ENCODE data around the gene LEP.
"Not testable (repeated sequence)": the region's sequence is repeated elsewhere in the genome, so short reads cannot be mapped to it uniquely, and the experiment has no call there.

The LEP gene

DNA sequence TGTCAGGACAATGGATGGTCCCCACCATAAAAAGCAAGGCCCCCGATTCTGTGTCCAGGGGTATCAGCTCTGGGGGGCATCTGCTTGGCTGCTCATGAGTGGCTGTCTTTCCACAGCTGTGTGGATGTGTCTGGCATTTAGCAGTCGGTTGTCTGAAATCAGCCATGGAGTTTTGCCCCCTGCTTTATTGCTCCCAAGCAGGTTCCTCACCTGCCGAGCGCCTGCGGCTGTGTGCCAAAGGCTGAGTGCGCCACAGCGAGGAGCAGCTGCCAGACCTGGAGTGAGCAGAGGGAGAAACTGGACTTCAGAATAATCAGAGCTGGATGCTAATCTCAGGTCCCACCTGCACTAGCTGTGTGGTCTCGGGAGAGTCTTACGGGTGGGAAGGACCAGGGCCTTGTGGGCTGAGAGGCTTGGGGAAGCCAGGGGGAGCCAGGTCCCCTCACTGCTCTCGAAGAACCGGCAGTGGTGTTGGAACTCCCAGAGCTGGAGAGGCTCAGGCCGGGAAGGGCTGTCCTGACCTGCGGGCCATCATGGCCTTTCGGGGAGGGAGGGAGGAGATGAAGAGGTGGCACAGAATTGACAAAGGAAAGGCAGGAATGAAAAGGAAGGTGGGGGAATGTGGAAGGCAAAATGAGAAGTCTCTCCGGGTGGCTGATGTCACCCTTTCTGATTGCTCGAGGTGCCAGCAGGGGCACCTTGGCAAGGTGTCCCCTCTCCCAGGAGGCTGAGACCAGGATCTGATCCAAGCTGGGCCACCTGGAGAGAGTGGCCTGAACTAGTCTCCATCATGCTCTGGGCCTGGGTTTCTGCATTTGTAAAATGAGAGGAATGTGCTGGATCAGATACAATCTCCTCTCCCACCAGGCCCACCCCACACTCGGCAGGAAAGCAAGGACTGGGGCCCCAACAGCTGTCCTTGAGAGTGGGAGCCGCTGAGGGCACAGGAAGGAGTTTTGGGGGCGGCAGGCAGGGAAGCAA lies 30.2 kb upstream of the LEP start:
- no peak for DNase-seq (ENCODE audit: low spot score)

DNA sequence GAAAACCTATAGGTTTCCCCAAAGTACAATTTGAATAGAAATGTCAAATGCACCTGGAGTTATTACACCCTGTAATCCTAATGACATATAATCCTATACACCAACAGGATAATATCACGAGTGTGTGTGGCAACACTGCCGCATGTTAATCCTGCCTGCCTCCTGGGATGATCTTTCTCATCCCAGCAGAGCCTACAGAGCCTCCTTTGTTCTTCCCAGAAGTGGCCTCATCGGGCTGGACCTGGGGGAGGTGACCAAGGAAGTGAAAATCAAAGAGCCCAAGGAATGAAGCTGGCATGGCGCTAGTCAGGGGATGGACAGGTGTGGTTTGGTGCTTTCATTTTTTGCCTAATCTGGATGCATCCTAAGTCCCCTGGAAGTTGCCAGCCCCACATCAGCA lies 29.5 kb upstream of the LEP start:
- DNase-seq (ENCODE audit: low spot score): no peak

DNA sequence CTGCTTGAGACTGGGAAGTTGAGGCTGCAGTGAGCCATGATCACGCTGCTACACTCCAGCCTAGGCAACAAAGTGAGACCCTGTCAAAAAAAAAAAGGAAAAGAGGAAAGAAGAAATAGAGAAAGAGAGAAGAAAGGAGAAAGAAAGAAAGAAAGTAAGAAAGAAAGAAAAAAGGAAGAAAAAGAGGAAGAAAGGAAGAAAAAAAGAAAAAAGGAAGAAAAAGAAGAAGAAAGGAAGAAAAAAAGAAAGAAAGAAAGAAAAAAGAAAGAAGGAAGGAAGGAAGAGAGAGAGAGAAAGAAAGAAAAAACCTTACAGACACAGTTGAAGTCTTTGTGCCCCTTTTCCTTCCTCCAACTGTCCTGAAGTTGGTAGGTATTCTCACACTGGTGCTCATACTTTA lies 26.6 kb upstream of the LEP start:
- no peak for DNase-seq (ENCODE audit: low spot score)

DNA sequence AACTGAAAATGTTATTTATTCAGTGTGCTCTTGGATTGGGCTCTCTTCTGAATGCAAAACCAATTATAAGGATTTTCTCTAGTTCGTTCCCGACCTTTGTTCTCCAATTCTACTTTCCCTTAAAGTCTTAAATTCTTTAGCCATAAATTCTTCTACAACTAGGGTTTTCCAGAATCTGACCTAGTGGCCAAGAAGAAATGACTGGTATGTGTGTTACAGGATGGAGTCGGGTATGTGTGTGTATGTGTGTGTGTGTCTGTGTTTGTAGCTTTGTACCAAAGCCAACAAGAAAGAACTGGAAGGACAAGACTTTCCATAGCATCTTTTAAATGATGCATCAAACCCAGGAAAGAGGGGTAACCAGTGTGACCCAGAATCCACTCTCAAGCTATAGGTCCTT lies 25.8 kb upstream of the LEP start:
- DNase-seq (ENCODE audit: low spot score): no peak

DNA sequence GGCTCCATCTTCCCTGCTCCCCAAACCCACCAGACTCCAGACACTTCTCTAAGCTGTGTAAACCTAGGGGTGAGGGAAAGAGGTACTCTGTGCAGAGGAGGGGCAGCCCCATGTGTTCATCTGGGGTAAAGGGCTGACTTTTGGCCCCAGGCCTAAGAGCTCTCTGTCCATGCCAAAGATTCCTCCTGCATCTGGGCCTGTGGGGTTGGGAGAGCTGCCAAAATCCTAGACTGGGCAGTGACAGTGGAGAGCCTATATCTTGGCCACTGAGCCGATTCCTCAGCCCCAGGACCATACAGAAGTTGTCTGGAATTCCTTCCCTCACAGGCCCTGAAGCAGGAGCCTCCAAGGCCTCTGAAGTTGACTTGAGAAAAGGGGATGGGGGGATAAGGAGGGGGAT lies 25.3 kb upstream of the LEP start:
- no peak for DNase-seq (ENCODE audit: low spot score)

DNA sequence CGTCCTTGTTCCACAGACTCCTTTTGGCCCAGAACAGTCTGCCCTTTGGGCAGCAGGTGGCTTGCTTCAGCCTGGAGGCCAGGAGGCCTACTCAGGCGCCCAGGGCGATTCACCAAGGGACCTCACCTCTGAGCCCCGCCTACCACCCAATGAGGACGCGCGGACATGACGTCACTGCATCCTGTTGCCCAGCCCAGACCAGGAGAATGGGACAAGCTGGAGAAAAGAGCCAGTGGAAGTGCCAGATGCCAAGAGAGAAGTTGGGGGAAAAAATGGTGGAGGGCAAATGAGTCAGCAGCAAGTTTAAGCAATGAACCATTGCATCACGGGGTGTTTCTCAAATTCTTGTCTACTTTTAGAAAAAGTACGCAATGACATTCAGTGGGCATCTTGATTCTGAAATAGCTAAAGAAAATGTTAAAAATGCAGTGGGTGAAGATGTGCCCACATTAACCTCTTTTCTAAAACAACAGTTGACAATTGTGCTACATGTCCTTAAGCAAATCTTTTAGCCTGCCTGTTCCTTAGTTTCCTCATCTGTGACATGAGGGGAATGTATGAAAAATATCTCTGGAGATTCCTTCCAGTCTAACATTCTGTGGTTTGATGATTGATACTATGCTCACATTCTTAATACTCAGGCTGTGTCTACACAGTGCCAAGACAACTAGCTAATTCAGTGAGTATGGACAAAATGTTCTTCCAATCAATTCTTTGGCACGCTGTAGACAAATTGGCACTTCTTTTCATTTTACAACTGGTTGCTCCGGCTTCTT lies 23.9 kb upstream of the LEP start:
- DNase-seq (ENCODE audit: low spot score): no peak

DNA sequence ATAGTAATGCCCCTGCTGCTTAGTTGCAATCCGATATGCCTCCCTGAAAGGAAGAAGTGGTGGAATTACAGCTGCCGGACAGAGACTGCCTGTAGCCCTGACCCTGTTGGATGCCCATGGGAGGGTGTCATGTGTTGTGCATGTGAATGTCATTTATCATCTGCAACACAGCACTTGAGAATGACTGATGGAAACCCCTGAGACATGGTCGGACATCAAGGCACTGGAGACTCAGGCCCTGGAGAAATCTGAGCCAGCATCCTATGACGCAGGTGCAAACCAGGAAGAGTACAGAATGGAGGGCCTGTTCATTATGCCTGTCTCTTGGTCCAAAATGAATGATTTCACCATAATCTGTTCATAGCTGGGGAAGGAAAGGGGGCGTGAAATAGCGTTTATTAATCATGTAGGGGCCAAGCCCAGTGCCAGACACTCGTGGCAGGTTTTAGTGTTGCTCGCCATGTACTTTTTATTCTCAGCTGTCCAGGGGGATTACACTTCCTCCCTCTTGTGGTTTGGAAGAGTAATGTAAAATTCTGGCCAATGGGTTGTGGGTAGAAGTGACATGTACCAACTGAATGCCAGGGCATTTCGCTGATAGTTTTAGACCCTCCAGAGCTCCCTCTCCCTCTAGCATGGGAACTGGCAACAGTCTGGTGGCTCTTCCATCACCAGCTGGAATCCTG lies 23.0 kb upstream of the LEP start:
- DNase-seq (ENCODE audit: low spot score): no peak

DNA sequence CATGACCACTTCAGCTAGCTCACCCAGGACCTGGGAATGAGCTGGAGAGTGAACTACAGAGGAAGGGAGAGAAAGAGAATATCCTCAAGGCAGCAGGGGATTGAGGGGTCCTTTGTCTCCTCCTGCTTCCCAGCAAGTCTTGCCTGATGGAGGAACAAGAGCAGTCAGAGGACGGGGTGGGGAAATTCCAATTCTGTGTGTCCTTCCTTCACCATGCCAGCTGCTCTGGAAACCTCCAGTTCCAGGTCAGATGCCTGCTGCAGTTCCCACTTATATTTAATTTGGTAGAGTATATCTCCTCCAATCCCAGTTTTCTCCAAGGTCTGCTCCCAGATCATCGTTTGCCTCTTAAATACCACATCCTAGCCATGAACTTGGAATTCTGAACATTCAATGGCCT lies 21.4 kb upstream of the LEP start:
- no peak for DNase-seq (ENCODE audit: low spot score)

DNA sequence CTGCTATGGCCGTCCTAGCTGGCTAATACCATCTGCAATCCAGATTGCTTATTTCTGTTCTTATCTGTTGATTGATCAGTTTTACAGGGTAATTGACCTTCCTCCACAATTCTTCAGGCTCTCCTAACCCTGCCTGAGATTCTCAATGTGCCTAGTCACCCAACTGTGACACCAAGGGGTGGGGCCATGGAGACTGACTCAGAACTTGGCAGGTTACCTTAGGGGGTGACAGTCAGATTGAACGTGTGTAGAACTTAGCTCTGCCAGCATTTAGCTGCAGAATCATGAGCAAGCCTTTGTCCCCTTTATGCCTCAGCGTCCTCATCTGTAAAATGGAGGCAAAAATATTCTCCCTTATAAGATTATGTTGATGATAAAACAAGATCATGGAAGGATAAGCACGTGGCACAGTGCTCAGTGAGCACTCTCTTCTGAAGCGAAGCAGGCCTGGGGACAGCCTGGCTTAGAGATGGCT lies 19.1 kb upstream of the LEP start:
- peak; percentile 5 for DNase-seq (ENCODE audit: low spot score)

DNA sequence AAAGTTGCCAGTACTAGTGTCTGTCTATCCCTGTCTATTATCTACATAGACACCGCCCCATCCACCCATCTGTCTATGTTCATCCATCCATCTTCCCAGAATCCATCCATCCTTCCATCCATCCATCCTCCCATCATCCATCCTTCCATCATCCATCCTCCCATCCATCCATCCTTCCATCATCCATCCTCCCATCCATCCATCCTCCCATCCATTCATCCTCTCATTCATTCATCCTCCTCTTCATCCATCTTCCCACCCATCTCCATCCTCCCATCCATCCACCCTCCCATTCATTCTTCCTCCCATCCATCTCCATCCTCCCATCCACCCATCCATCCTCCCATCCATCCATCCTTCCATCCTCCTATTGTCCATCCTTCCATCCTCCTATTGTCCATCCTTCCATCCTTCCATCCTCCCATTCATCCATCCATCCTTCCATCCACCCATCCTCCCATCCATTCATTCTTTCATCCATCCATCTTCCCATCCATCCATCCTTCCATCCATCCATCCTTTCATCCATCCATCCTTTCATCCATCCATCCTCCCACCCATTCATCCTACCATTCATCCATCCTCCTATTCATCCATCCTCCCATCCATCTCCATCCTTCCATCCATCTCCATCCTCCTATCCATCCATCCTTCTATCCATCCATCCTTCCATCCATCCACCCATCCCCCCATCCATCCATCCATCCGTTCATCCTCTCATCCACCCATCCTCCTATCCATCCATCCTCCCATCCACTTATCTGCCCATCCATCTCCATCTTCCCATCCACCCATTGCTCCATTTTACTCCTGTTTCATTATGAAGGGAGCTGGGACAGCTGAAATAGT lies 14.7 kb upstream of the LEP start:
- no peak for DNase-seq (ENCODE audit: low spot score)

DNA sequence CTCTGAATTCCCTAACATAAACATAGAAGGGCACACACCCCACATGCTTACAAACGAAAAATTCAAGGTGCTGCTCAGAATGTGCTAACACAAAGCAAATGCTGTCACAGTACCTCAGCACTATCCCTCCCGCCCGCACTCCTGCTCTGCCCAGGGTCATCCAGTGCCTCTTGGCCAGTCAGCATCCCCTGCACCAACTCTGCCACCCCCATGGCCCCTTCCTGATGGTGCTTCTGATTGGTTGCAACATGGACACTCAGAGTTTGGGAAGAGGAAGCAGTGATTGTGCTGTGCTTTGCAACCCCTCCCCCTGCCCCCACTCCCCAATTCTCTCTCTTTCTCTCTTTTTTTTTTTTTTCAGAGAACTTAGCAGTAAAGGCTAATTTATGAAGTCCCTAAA lies 13.8 kb upstream of the LEP start:
- DNase-seq (ENCODE audit: low spot score): no peak

DNA sequence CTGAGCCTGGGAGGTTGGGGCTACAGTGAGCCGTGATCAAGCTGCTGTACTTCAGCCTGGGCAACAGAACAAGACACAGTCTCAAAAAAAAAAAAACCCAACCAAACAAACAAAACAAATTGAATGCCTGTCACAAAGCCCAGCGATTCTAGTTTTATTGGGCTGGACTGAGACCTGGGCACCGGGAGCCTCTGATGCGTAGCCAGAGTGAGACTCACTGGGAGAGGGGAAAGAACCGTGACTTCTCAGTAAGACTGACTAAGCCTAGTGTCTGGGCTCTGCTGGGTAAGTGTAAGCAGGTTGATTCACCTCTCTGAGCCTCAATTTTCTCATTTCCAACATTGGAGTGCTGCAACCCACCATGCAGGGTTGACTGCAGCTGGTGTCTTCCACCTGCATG lies 10.1 kb upstream of the LEP start:
- DNase-seq (ENCODE audit: low spot score): no peak

DNA sequence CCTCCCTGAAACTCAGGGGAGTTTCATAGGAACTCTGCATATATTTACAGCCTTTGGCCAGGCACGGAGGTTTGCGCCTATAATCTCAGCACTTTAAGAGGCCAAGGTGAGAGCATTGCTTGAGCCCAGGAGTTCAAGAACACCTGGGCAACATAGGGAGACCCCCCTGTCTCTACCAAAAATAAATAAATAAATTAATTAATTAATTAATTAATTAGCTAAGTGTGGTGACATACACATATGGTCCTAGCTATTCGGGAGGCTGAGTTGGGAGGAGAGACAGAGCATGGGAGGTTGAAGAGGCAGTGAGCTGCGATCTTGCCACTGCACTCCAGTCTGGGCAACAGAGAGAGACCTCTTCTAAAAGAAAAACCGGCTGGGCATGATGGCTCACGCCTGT lies 9.4 kb upstream of the LEP start:
- DNase-seq (ENCODE audit: low spot score): no peak

DNA sequence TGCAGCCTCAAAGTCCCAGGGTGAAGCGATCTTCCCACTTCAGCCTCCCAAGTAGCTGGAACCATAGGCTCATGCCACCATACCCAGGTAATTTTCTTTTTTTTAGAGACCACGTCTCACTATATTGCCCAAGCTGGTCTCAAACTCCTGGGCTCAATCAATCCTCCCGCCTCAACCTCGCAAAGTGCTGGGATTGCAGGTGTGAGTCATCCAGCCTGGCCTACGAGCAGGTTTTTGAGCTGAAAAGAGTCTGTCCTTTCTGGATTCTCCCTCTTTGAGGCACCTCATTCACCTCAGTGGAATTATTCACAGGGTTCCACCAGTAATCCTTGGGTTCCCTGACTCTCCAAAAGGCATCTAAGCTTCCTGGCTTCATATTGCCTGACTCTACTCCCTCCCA lies 7.6 kb upstream of the LEP start:
- no peak for DNase-seq (ENCODE audit: low spot score)

DNA sequence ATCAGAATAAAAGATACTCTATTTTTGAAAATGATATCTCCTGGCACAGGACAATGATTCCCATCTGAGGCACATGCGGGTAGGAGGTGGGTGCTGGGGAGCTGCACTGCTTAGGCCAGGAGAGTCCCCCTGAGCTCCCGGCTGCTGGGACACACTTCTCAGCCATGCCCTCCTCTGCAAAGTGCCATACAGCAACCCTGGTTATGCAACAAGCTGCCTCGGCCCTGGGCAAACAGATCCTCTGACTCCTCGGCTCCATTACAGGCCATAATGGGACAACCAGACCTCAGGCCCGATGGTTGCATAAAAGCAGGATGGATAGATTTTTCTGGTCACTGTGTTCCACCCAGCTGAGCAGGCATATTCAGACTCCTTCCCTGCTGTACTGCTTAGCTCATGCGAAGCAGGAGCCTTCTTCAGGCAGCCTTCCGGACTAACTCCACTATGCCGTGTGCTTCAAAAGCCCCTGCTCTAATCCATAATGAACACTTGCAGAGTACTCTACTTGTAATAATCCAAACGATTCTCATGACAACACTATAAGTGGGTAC lies 6.5 kb upstream of the LEP start:
- no peak for DNase-seq (ENCODE audit: low spot score)

DNA sequence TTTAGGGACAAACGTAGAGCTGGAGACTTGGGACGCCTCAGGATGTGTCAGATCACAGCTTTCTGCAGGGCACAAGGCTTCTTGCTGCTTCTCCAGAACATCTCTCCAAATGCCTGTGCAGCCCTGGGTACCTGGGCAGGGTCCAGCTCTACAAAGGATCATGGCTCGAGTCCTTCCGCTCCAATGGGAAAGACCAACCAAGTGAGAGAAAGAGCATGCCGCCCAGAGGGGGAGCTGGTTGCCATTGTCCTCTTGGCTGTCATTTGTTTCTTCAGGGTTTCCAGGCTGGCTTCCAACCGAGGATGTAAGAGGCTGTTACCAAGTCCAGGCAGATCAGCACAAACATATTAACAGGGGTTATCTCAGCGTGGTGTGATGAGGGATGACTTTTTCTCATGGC lies 5.6 kb upstream of the LEP start:
- DNase-seq (ENCODE audit: low spot score): no peak

DNA sequence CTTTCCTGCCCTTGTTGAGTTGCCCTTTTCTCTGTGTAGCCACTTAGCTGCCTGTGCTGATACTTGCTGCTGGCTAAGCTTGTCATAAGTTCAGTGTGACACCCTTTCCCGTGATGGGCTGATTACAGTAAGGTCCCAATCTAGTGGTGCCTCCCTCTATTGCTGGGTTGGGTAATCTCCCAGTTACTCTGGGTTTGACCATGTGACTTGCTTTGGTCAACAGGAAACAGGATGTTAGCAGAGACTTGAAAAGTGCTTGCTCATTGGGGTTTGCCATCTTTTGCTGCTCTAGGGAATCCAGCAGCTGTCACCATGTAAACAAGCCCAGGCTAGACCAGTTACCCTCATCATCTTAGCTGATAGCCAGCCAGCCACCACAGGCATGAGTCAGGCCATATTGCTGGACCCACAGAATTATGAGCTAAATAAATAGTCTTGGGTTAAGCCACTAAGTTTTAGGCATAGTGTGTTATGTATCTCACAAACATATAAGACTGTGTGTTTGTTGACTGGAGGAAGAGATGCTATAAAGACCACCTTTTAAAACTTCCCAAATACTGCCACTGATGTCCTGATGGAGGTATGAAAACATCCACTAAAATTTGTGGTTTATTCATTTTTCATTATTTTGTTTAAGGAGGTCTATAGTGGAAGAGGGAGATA lies 4.0 kb upstream of the LEP start:
- DNase-seq (ENCODE audit: low spot score): peak; percentile 77

DNA sequence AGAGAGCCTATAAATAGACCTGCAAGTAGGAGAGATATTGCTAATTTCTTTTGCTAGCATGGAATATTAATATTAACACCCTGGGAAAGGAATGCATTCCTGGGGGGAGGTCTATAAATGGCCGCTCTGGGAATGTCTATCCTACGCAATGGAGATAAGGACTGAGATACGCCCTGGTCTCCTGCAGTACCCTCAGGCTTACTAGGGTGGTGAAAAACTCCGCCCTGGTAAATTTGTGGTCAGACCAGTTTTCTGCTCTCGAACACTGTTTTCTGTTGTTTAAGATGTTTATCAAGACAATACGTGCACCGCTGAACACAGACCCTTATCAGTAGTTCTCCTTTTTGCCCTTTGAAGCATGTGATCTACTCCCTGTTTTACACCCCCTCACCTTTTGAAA lies 1.9 kb upstream of the LEP start:
- DNase-seq (ENCODE audit: low spot score): not testable (repeated sequence)

DNA sequence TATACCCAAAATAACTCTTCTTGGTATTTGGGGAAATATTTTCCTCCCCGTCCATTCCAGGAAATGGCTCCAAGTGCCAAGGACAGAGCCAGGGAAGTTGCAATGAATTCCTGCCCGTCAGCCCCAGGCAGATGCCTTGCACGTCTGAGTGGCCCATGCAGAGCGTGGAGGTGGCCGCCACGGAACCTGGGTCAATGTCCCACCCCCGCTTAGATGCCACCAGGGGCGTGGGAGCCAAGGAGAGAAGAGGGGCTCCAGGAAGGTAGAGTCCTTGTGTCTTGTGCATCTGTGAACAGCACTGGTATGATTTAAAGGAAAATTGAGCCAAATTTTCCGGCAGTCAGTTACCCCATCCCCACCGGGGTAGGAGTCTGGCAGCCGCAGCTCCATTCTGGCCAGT lies 1.6 kb downstream of the LEP start:
- DNase-seq (ENCODE audit: low spot score): no peak

DNA sequence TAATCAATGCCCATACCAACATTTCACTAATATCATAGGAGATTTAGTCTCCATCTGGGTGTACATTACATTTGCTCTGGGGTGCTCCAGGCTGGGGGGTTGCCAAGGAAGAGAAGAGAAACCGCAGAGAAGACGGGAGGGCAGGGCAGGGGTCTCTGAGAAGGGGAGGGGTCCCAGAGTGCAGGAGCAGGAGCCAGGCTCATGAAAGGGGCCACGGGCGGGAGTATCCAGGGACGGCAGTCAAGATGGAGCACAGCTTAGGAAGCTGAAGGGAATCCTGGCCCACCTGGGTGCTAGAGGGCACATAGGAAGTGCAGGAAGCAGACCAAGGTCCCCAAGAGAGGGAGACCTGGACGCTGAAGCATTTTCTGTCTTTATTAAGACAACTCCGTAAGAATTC lies 2.2 kb downstream of the LEP start:
- no peak for DNase-seq (ENCODE audit: low spot score)

DNA sequence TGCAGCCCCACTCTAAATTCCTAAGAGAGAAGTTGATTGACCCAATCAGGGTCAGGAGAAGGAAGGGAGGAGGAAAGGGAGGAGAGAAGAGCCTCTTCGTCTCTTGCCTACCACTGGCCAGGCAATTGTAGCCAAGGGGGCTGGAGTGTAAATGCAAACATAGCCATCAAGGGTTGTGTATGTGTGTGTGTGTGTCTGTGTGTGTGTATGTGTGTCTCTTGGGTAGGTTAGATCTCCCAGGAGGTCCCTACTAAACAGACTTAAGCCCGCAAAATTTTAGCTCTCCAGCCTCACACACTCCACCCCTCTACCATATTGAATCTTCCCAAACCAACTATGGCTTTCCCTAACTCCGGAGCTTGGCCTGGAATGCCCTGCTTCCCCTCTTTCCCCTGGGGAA lies 3.8 kb downstream of the LEP start:
- no peak for DNase-seq (ENCODE audit: low spot score)
